Gastrocnemius medialis (tissue), 4 donors: ENCODE measurements around the gene ABO.

Experiments used
- CTCF ChIP-seq, 5 experiments: fragments of 450-650 bp in 3 of 5; fragments of 200-600 bp in 2 of 5; sonication (generic) in 2 of 5; IDR thresholded peaks in 4 of 5; conservative IDR thresholded peaks in 1 of 5; 1 replicate in 4 of 5; 2 replicates in 1 of 5; pipeline ENCODE4 v1.5.1; 2016 to 2019; ENCODE audit warnings: antibody characterized with exemption in 5 of 5, mild to moderate bottlenecking in 3 of 5, moderate library complexity in 3 of 5
- POLR2A ChIP-seq, 2 donors: fragments of 450-650 bp; IDR thresholded peaks; one replicate each; pipeline ENCODE4 v1.6.1; 2017; ENCODE audit warnings: antibody characterized with exemption in 2 of 2, mild to moderate bottlenecking in 2 of 2, moderate library complexity in 2 of 2

- no peak for TF ChIP-seq POLR2A (IDR thresholded peaks at IDR 0.05)
- no peak for TF ChIP-seq CTCF (IDR thresholded peaks at IDR 0.05 in 4 of 5, conservative IDR thresholded peaks at IDR 0.05 in 1 of 5)
Measured at GRCh38 chr9:133269537-133270362, 5.3 kb downstream of the ABO start.
